WERI-Rb-1 (cell line): ENCODE data around the gene CABLES2.
"Not testable (repeated sequence)": the region's sequence is repeated elsewhere in the genome, so short reads cannot be mapped to it uniquely, and the experiment has no call there.

ENCODE experiments used
- DNase-seq: peaks from one replicate; pipeline ENCODE4 v3.0.0-alpha.2; 2020
- H3K27ac ChIP-seq: fragments of 250-450 bp; sonication (Bioruptor Pico); 2 replicates; pipeline ENCODE4 v1.5.1; 2020; ENCODE audit warnings: mild to moderate bottlenecking, moderate library complexity
- H3K27me3 ChIP-seq: fragments of 250-450 bp; sonication (Bioruptor Pico); 2 replicates; pipeline ENCODE4 v1.5.1; 2021; ENCODE audit warnings: mild to moderate bottlenecking, low read depth, moderate library complexity; ENCODE audit not compliant: insufficient read depth, severe bottlenecking
- H3K36me3 ChIP-seq: fragments of 250-450 bp; sonication (Bioruptor Pico); 2 replicates; pipeline ENCODE4 v1.5.1; 2020; ENCODE audit warnings: mild to moderate bottlenecking, moderate library complexity
- H3K4me3 ChIP-seq: 2 replicates; pipeline ENCODE4 v1.5.1; 2011; ENCODE audit warnings: low read depth, mild to moderate bottlenecking, control low read depth, low read length
- H3K9me3 ChIP-seq: fragments of 250-450 bp; sonication (Bioruptor Pico); 2 replicates; pipeline ENCODE4 v1.5.1; 2021; ENCODE audit warnings: mild to moderate bottlenecking, moderate library complexity; ENCODE audit not compliant: severe bottlenecking
- CTCF ChIP-seq: IDR thresholded peaks from 2 replicates; pipeline ENCODE4 v1.5.1; 2011; ENCODE audit warnings: low read depth, mild to moderate bottlenecking, control low read depth, inconsistent platforms, low read length

CABLES2 gene

GRCh38 chr20:62374331-62375152, 32.5 kb downstream of the CABLES2 start:
- no peak for DNase-seq
- Histone ChIP-seq H3K27ac (no peak overlapping the region), H3K9me3 (peaks cover 3% of the 10 kb centered on the region), H3K4me3 (no peak overlapping the region), H3K27me3 (no peaks in the 10 kb centered on the region), H3K36me3 (no peaks in the 10 kb centered on the region)
- no peak for TF ChIP-seq CTCF

GRCh38 chr20:62373631-62374179, 33.4 kb downstream of the CABLES2 start:
- not testable (repeated sequence) for H3K4me3 ChIP-seq, DNase-seq, H3K36me3 ChIP-seq, H3K27me3 ChIP-seq, H3K9me3 ChIP-seq, H3K27ac ChIP-seq

- no peaks in the 10 kb centered on the region for H3K27me3 ChIP-seq
These were observed 34.8 kb downstream of the CABLES2 start for GRCh38 chr20:62372042-62372993.

GRCh38 chr20:62371588-62372041, 35.5 kb downstream of the CABLES2 start:
- Histone ChIP-seq H3K4me3 (no peak overlapping the region), H3K27me3 (no peaks in the 10 kb centered on the region), H3K36me3 (no peaks in the 10 kb centered on the region), H3K9me3 (peaks cover 3% of the 10 kb centered on the region), H3K27ac (no peak overlapping the region)
- no peak for DNase-seq
- no peak for TF ChIP-seq CTCF

More at GRCh38 chr20:62372042-62372993, 34.8 kb downstream of the CABLES2 start:
- Histone ChIP-seq H3K4me3 (no peak overlapping the region), H3K9me3 (peaks cover 3% of the 10 kb centered on the region), H3K27ac (no peak overlapping the region), H3K36me3 (no peaks in the 10 kb centered on the region)
- DNase-seq, result no peak
- no peak for TF ChIP-seq CTCF

- no peak for TF ChIP-seq CTCF
- Histone ChIP-seq H3K9me3 (peaks cover 3% of the 10 kb centered on the region), H3K27ac (peak overlapping the region; percentile 92), H3K27me3 (no peaks in the 10 kb centered on the region), H3K4me3 (no peak overlapping the region), H3K36me3 (no peaks in the 10 kb centered on the region)
- no peak for DNase-seq
These were observed 36.1 kb downstream of the CABLES2 start for GRCh38 chr20:62370807-62371587.
